Omental fat pad (tissue), 4 donors: Measurements from ENCODE around the gene NUMB. TPM values are rescaled to one million over a fixed set of nuclear protein-coding genes. Genes with fewer than 3 reads are reported as not detected.
A peak's percentile ranks its signal among the peaks of the same experiment; 100 is the strongest.

Experiments used
- ATAC-seq: fragments of 150-250 bp; one replicate; pipeline ENCODE4 v1.9.1; 2016; ENCODE audit warnings: mild to moderate bottlenecking, moderate library complexity; ENCODE audit not compliant: low FRiP score
- DNase-seq: peaks from one replicate; pipeline ENCODE4 v3.0.0-alpha.2; 2019; ENCODE audit warnings: low spot score
- CTCF ChIP-seq, 3 donors: fragments of 450-650 bp; IDR thresholded peaks; one replicate each; pipeline ENCODE4 v1.5.1; 2016 to 2017; ENCODE audit warnings: antibody characterized with exemption in 3 of 3, mild to moderate bottlenecking in 3 of 3, moderate library complexity in 2 of 3
- total RNA-seq, 4 donors: library from RNA; depleted of rRNA; stranded (reverse); fragments of >200 nt; gene quantifications; one replicate each; pipeline ENCODE4 v1.1.0, GENCODE V29; 2016

Gene NUMB
- 10 to 100 TPM; 48.2 to 95.4 (median 62.8) TPM for total RNA-seq

- DNase-seq, result peak; percentile 87
- no peak for TF ChIP-seq CTCF (IDR thresholded peaks at IDR 0.05)
- ATAC-seq, result peak; percentile 95
These were observed at the start of gene NUMB for GRCh38 chr14:73458183-73458976. Gene NUMB (minus strand): TSS chr14:73458546. CDS start chr14:73355751, 102,795 bp downstream.

GRCh38 chr14:73503648-73504047 lies 45.3 kb upstream of the NUMB start:
- no peak for DNase-seq
- ATAC-seq, result no peak

DNA sequence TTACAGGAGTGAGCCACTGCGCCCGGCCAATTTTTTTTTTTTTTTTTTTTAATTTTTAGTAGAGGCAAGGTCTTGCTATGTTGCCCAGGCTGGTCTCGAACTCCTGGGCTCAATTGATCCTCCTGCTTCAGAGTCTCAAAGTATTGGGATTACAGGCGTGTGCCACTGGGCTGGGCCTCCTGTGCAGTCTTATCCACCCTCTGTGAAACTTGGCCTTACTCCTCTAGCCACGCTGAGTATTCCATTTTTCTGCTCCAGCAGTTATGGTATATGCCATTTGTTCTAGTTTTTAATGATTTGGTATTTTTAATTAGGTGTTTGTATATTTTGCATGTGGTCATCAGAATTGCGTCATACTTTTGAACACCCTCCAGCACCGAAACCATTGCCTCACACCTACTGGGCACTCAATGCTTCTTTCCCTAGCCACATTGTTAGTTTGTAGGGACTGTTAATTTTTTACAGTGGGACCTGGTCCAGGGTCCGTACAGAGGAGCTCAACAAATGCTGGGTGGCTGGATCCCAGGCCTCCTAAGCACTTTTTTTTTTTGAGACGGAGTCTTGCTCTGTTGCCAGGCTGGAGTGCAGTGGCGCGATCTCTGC lies 43.8 kb upstream of the NUMB start:
- ATAC-seq (no peak), DNase-seq (no peak)
- TF ChIP-seq CTCF (IDR thresholded peaks at IDR 0.05), result no peak

More at GRCh38 chr14:73503648-73504047, 45.3 kb upstream of the NUMB start:
- TF ChIP-seq CTCF (IDR thresholded peaks at IDR 0.05), result no peak

GRCh38 chr14:73500360-73500759 lies 42.0 kb upstream of the NUMB start:
- TF ChIP-seq CTCF (IDR thresholded peaks at IDR 0.05), result no peak
- DNase-seq (no peak), ATAC-seq (no peak)

GRCh38 chr14:73494593-73494992 lies 36.2 kb upstream of the NUMB start:
- no peak for DNase-seq

GRCh38 chr14:73492670-73493069 lies 34.3 kb upstream of the NUMB start:
- ATAC-seq, result no peak
- TF ChIP-seq CTCF (IDR thresholded peaks at IDR 0.05), result no peak
- DNase-seq, result no peak

More at GRCh38 chr14:73494593-73494992, 36.2 kb upstream of the NUMB start:
- no peak for TF ChIP-seq CTCF (IDR thresholded peaks at IDR 0.05)
- ATAC-seq, result no peak
